ENCODE data around the gene IQGAP3. TPM values are rescaled to one million over a fixed set of nuclear protein-coding genes. Genes with fewer than 3 reads are reported as not detected.

IQGAP3 gene
- total and polyA plus RNA-seq, 2 of the 4 experiments (the other 2 are of a cell fraction), result 12.5 to 13.6 TPM

GRCh38 chr1:156592158-156592909 lies 20.0 kb upstream of the IQGAP3 start:
- peak overlapping the region; percentile 78 for H3K4me3 ChIP-seq (ENCODE audit: insufficient read depth, low read depth, low read length)
- no TSS peak for BruUV-seq (replicated peaks)
- peak overlapping the region; percentile 56; the same call in 1 of the 2 replicates for H3K27ac ChIP-seq (ENCODE audit: insufficient read depth, low read length)
- ChIA-PET CTCF (interaction anchor here (1.6 kb wide), 1 partner anchor 16 kb away, joined by 5 read pairs; no protein-coding TSS in a partner anchor), POLR2A (ENCODE audit: unreplicated experiment) (no interaction called here)
- H3K9me1 ChIP-seq (ENCODE audit: insufficient read depth, low read length), result peaks cover 10% of the 10 kb centered on the region
- 57% methylated on average over 8 of the region's 16 CpGs; no CpG with 5 or more reads in 1 of the 2 experiments for WGBS, 2 experiments (ENCODE audit: extremely low coverage in 2 of 2, insufficient read length in 1 of 2)
- no peak overlapping the region for H2BK120ac ChIP-seq (ENCODE audit: low read depth, low read length)
- H3K14ac ChIP-seq (replicated peaks; ENCODE audit: low read depth, low read length), result peak overlapping the region; percentile 57; the same call in 1 of the 2 replicates
- H2BK20ac ChIP-seq (ENCODE audit: low read depth, low read length), result no peak overlapping the region
- no peak overlapping the region for H3K18ac ChIP-seq (ENCODE audit: low read depth, low read length)
- H2AK5ac ChIP-seq (ENCODE audit: low read depth, low read length), result peak overlapping the region; percentile 41
- peak overlapping the region; percentile 93 for H2AFZ ChIP-seq (replicated peaks; ENCODE audit: low read length, poor library complexity)
- peaks cover 3% of the 10 kb centered on the region; the same call in 1 of the 2 replicates for H3K4me1 ChIP-seq (ENCODE audit: control insufficient read depth, insufficient read depth, low read length)
- in situ Hi-C loops (cut with MboI; ENCODE audit: low sequenced_read_pairs), result no loop called here
- no peak overlapping the region for H2BK5ac ChIP-seq (ENCODE audit: low read depth, low read length, poor library complexity, severe bottlenecking)
- H2AK9ac ChIP-seq (replicated peaks; ENCODE audit: low read depth, low read length, poor library complexity), result peak overlapping the region; percentile 33
- peak overlapping the region; percentile 78; the same call in 1 of the 2 replicates for H3K23ac ChIP-seq (ENCODE audit: low read depth, low read length)
- H4K5ac ChIP-seq (ENCODE audit: low read depth, low read length), result 0 out of 2 replicates have a peak overlapping the region, but pooled peaks have one; percentile 8
- H4K8ac ChIP-seq (ENCODE audit: low read depth in 2 of 2, low read length in 2 of 2), result peak overlapping the region; percentile 79 to 97; a peak in 2 of 4 replicates
- H4K20me1 ChIP-seq (ENCODE audit: insufficient read depth, low read length), result no peaks in the 10 kb centered on the region
- peaks cover 23% of the 10 kb centered on the region for H3K36me3 ChIP-seq (ENCODE audit: control insufficient read depth, insufficient read depth, low read length)
- H4K91ac ChIP-seq (ENCODE audit: insufficient read depth, low read depth, low read length), result peak overlapping the region; percentile 55
- H2BK15ac ChIP-seq (ENCODE audit: low read depth, low read length), result no peak overlapping the region
- H3K56ac ChIP-seq (ENCODE audit: extremely low read depth, insufficient read depth, low read length), result no peak overlapping the region
- dilution Hi-C loops (cut with HindIII; ENCODE audit: low sequenced_read_pairs, unreplicated experiment), result no loop called here
- DNase-seq (no peak), ATAC-seq (ENCODE audit: low read depth) (no peak; the same call in 1 of the 2 replicates)
- H3K9ac ChIP-seq (ENCODE audit: low read depth, low read length), result peak overlapping the region; percentile 69
- intact Hi-C loops (cut with micrococcal nuclease), result loop anchor here (5.0 kb wide), 1 partner anchor 110 kb away; no protein-coding TSS in a partner anchor
- H3K9me3 ChIP-seq (ENCODE audit: control insufficient read depth, insufficient read depth, low read length), result no peaks in the 10 kb centered on the region
- no peaks in the 10 kb centered on the region for H3K27me3 ChIP-seq (ENCODE audit: control insufficient read depth, insufficient read depth, low read length)
- TF ChIP-seq USF2 (IDR thresholded peaks at IDR 0.05; ENCODE audit: low read depth, low read length) (no peak), MAZ (IDR thresholded peaks at IDR 0.05; ENCODE audit: borderline replicate concordance, low read depth, low read length) (no peak), RAD21 (IDR thresholded peaks at IDR 0.05; ENCODE audit: low read length) (no peak), RCOR1 (IDR thresholded peaks at IDR 0.05; ENCODE audit: insufficient replicate concordance, low read length) (no peak), BHLHE40 (IDR thresholded peaks at IDR 0.05; ENCODE audit: low read depth, low read length) (no peak), POLR2A (IDR thresholded peaks at IDR 0.05; ENCODE audit: low read depth, low read length) (no peak), RFX5 (IDR thresholded peaks at IDR 0.05; ENCODE audit: low read depth, low read length) (no peak), ELK1 (IDR thresholded peaks at IDR 0.05; ENCODE audit: borderline replicate concordance, low read depth, low read length) (no peak), SMC3 (IDR thresholded peaks at IDR 0.05; ENCODE audit: low read depth, low read length) (no peak), MXI1 (IDR thresholded peaks at IDR 0.05; ENCODE audit: borderline replicate concordance, low read depth, low read length) (no peak), FOS (IDR thresholded peaks at IDR 0.05; ENCODE audit: low read depth, low read length) (no peak), NFE2L2 (IDR thresholded peaks at IDR 0.05; ENCODE audit: low read depth, low read length) (no peak)
- peak overlapping the region; percentile 85 for H3K4me2 ChIP-seq (ENCODE audit: low read depth, low read length)
- H3K4ac ChIP-seq (ENCODE audit: low read depth, low read length), result peak overlapping the region; percentile 37; the same call in 1 of the 2 replicates
- H3K79me1 ChIP-seq (ENCODE audit: low read depth in 1 of 2, low read length in 2 of 2), result peaks cover 11 to 31% of the 10 kb centered on the region in 2 experiments
